GM12892 (cell line): ENCODE results near the gene HHIPL1.

Source experiments
- POLR2A ChIP-seq: IDR thresholded peaks from 2 replicates; pipeline ENCODE4 v1.6.1; 2011; ENCODE audit warnings: low read depth, low read length, control low read depth
- TAF1 ChIP-seq: IDR thresholded peaks from 2 replicates; pipeline ENCODE4 v1.6.1; 2011; ENCODE audit warnings: low read depth, mild to moderate bottlenecking, control low read depth, low read length, borderline replicate concordance

- TF ChIP-seq TAF1 = no peak
- no peak for TF ChIP-seq POLR2A
Measured at GRCh38 chr14:99685151-99685591, 40.2 kb downstream of the HHIPL1 start.
